Fibroblast of peridontal ligament (primary cell): ENCODE measurements around the gene SOX2.

ENCODE experiments used
- DNase-seq: peaks from one replicate; pipeline ENCODE4 v3.0.0-alpha.2; 2010; ENCODE audit errors: extremely low read depth

Gene SOX2

GRCh38 chr3:181722766-181723425, 11.2 kb downstream of the SOX2 start:
- DNase-seq = no peak

GRCh38 chr3:181723625-181724191, 12.0 kb downstream of the SOX2 start:
- DNase-seq = no peak

DNA sequence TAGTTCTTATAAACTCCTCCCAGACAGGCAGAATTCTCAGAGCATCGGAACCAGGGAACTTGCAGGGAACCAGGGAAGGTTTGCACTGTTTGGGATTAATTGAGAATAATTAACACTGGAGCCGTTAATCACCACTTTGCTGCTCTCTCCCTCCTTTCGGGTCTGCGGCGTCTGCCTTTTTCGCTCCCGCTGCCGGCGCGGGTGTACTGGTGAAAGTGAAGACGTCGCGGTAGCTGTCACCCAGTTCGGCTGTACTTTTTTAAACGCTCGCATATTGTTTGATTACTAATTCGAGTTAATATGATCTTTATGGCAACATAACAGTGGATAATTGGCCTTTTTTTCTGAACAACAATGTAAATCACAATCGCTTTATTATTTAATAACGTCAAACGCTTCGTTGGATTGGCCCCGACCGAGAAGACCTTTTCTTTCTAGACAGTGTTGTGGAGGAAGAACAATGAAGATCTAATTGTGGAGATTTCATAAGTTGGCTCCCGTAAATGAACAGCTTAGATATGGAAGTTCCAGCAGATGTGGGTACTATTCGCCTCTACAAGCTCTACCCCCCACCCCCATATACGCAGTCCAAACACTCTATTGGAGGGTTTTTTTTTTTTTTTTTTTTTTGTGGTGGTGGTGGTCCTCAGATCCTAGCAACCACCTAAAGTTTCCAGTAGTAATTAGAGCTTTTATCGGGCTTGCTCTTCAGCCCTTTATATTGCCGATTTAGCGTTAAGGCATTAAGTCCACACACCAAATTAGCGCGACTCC, 12.7 kb downstream of the SOX2 start:
- no peak for DNase-seq

GRCh38 chr3:181725131-181725731, 13.5 kb downstream of the SOX2 start:
- no peak for DNase-seq

- DNase-seq = no peak
These were observed 14.1 kb downstream of the SOX2 start for GRCh38 chr3:181725830-181726229.

DNA sequence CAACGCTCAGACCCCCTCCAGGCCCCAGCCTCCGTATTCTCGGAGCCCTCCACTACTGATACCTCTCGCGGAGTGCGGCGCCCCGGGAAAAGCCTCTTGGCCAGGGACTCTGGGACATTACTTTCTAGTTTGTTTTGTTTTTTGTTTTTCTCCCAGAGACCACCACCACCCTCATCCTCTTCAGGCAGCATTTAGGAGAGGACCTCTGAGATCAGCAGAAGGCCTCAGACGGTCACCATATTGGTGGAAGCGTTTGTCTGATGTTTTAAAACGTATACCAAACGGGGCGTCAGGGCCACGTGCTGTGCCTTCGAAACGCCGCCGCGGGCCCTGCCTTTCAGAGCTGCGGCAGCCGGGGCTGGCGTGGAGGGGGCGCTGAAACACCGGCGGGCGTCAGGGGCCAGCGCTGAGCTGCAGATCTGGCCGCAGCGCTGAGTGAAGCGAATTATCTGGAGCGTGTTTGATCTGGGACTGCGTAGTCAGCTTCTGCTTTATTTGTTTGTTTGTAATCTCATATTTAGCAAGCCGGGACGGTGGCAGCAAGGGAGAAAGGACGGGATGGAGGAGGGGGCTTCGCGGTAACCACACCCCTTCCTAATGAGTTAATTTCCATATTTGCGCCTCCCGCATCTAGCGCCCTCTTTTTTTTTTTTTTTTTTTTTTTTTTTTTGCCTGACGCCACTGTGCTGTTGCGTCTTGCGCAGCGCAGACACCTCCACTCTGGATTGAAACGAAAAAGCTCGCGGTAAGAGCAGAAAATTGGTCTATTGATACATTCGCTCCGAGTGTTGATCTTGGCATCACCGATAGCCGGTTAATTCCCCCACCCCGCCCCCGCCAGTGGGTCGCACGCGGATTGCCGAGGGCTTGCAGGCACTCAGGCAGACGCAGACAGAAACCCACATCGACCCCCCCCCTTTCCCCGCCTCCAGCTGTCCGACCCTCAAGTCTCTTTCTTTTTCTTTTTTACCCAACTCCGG, 14.9 kb downstream of the SOX2 start:
- no peak for DNase-seq

DNA sequence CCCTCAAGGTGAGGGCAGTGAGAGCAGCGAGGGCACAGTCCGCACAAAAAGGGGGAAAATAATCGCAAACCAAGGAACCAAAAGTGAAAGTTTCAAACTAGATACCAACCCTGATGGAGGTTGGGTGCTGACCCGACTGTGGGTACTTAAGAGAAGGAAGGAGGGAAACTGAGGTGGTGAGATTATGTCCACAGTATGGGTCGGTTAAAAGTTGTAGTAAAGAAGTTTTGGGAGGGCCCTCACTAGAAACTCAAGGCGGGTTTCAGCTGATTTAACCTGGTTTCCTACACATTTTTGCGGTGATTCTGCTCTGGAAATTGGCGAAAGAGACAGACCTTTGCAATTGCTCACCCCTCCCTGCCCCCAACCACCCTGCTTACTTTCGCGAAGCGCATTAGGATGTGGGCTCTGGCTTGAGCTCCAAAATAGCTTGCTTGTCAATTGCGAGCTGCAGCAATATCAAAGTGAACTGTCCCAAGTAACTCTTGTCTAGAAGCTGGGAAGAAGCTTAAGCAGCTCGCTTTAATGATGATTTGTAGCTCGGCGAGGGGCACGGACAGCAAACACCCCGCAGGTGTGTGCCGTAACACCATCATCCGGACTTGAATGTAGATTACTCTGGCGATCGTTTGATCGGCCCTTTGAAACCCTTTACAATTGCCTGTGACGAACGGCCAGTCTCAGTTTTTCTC, 15.8 kb downstream of the SOX2 start:
- no peak for DNase-seq

DNA sequence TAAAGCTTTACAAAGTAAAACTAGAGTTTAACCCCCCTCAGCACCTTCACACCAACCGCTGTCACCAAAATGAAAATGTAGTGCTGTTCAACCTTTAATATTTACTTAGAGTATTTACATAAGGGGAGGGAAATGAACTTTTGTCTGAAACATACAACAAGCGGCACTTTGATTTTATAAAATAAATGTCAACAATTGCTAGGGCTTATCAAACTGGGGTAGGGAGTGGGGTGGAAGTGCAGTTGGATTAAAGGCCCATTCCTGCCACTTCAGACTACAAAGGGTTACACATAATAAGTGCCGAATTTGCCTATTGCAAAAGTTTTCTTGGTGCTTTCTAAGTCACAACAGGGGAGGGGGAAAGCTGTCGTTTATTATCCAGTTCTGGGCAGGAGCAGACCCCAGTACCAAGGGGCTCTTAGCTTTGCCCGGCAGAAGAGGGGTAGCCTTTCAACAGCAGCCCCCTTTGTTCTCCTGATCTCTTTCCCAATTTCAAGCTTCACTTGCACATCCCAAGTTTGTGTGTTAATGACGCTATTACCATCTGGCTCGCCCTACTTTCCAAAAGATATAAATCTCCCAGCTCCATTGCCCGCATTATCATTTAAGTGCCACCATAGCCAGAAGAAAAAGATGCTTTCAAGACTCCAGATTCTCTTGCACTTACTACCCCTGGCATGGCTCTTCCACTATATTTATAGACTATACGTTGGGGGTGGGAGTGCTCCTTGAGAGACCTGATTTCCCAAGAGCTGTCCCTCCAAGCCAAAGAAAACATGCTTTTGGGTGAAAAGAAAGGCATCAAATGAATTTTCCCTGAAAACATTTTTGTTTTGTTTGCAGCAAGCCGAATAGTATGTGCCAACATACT, 17.0 kb downstream of the SOX2 start:
- DNase-seq = no peak

- DNase-seq = no peak
These were observed 17.7 kb downstream of the SOX2 start for GRCh38 chr3:181729341-181729869.

- DNase-seq = no peak
These were observed 18.6 kb downstream of the SOX2 start for GRCh38 chr3:181730316-181730715.

GRCh38 chr3:181730934-181731333, 19.2 kb downstream of the SOX2 start:
- DNase-seq = no peak

GRCh38 chr3:181735911-181736310, 24.2 kb downstream of the SOX2 start:
- DNase-seq = no peak

- DNase-seq = no peak
These were observed 26.8 kb downstream of the SOX2 start for GRCh38 chr3:181738551-181738950.

GRCh38 chr3:181739628-181740027, 27.9 kb downstream of the SOX2 start:
- no peak for DNase-seq

DNA sequence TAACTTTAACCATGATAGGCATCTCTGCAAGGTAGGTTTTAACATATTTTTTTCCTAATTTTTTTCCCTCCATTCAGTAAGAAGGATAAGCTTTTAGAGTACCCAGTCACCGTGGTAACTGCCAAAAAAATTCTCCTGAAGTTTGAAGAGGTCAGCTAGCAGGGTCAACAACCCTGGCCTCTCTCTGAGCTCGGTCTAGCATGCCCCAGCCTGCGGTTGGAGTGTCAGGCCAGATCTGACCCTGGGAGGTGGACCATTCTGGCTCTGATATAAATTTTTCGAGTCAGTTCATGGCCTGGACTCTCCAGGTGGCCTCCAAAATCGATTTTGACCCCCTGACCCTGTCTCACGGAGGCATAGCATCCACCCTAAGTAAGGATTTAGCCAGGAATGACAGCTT, 29.7 kb downstream of the SOX2 start:
- DNase-seq = no peak

- no peak for DNase-seq
These were observed 40.5 kb downstream of the SOX2 start for GRCh38 chr3:181752202-181752671.

GRCh38 chr3:181753391-181753790, 41.7 kb downstream of the SOX2 start:
- no peak for DNase-seq

GRCh38 chr3:181755959-181756358, 44.2 kb downstream of the SOX2 start:
- DNase-seq = no peak

GRCh38 chr3:181756645-181757297, 45.0 kb downstream of the SOX2 start:
- DNase-seq = no peak
